SH-SY5Y (cell line): ENCODE data around the gene TOLLIP.

Experiments used
- GATA2 ChIP-seq: IDR thresholded peaks from 2 replicates; pipeline ENCODE4 v1.6.1; 2011; ENCODE audit warnings: mild to moderate bottlenecking, low read depth, low read length
- GATA3 ChIP-seq: IDR thresholded peaks from 2 replicates; pipeline ENCODE4 v1.6.1; 2011; ENCODE audit warnings: low read depth, mild to moderate bottlenecking, low read length, moderate library complexity

DNA sequence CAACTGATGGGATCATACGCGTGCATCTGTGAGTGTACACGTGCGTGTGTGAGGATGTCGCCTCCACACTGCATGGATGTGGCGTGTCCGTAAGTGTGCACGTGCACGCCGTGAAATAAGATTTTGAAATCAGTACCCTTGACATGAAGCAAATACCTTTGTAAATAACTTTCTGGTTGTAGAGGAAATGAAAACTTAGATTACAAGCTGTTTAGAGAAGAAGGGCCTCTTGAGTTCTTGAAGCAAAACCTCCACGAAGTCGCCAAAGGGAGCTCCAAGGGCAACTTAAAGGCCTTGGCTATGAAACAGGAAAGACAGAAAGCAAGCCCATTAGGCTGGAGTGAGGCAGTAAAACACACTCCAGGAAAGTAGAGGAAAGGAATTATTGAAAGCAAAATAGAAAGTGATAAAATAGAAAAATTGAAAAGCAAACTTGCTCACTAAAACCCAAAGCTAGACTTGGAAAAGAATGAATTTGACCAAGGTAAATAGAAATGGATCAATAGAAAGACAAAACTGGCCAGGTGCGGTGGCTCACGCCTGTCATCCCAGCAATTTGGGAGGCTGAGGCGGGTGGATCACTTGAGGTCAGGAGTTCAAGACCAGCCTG, 29.7 kb upstream of the TOLLIP start:
- TF ChIP-seq GATA3 (no peak), GATA2 (no peak)
